ENCODE results near the gene CLGN.
A peak's percentile ranks its signal among the peaks of the same experiment; 100 is the strongest.

CLGN gene

DNA sequence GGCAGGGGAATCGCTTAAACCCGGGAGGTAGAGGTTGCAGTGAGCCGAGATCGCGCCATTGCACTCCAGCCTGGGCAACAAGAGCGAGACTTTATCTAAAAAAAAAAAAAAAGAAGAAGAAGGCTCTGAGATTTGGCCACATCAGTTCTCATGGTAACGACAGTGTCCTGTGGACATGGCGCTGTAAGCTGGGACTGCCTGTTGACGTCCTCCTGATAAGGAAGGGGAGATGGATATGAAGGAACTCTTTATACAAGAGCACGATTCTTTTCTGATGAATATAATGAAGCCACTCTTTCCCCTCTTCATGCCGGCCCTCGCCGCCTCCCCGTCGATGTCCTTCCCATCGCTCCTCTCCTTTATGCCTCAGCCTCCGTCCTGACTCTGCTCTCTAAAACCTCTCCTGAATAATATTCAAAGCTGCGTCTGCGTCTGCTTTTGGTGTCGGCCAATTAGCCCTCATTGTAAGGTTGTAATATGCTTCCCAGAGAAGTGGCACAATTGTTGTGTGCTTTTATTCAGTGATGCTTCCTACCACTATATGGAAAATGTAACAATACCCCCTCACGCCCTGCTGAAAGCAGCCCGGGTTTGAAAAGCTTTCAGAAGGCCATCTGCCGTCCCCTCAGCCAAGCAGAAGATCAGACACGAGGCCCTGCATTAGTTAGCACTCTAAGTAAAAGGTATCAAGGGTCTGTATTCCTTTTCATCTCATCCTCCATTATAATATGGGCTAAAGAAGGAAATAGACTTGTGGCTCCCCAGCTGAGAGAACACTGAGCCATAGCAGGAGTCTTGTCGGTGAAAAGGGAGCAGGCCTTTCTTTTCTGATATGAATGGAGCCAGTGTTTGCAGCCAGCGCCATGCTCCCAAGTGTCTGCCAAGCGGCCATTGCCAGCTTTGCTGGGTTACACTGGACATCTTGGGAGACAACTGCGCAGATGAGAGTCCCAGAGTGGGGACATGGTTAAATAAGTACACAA is 76.1 kb downstream of the CLGN start:
- TF ChIP-seq, protein P1, sequence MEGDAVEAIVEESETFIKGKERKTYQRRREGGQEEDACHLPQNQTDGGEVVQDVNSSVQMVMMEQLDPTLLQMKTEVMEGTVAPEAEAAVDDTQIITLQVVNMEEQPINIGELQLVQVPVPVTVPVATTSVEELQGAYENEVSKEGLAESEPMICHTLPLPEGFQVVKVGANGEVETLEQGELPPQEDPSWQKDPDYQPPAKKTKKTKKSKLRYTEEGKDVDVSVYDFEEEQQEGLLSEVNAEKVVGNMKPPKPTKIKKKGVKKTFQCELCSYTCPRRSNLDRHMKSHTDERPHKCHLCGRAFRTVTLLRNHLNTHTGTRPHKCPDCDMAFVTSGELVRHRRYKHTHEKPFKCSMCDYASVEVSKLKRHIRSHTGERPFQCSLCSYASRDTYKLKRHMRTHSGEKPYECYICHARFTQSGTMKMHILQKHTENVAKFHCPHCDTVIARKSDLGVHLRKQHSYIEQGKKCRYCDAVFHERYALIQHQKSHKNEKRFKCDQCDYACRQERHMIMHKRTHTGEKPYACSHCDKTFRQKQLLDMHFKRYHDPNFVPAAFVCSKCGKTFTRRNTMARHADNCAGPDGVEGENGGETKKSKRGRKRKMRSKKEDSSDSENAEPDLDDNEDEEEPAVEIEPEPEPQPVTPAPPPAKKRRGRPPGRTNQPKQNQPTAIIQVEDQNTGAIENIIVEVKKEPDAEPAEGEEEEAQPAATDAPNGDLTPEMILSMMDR (conservative IDR thresholded peaks at IDR 0.05; ENCODE audit: low read depth, low read length) = no peak
- no peak for DNase-seq (ENCODE audit: low read depth)

DNA sequence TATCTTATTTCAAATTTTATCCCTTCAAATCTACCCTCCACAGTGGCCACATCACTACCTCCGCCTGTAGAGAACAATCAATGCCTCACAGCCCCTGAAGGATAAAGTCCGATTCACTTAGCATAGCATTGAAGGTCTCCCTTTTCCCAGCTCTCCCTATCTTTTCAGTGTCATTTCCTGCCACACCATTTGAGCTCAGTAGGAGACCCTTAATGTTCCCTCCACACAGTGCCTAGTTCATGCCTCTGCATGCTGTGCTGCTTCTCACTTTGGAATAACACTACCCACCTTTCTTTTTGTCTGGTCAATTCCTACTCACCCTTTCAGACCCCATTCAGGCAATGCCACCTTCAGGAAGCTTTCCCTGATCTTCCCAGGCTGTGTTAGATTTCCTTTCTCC is 77.6 kb downstream of the CLGN start:
- no peak overlapping the region for H3K4me3 ChIP-seq (ENCODE audit: low read length)
- TF ChIP-seq, protein P1 (conservative IDR thresholded peaks at IDR 0.05; ENCODE audit: low read depth, low read length) = no peak
- DNase-seq (ENCODE audit: low read depth) = no peak

More for the DNA sequence above, 76.1 kb downstream of the CLGN start:
- H3K4me3 ChIP-seq (ENCODE audit: low read length) = no peak overlapping the region

DNA sequence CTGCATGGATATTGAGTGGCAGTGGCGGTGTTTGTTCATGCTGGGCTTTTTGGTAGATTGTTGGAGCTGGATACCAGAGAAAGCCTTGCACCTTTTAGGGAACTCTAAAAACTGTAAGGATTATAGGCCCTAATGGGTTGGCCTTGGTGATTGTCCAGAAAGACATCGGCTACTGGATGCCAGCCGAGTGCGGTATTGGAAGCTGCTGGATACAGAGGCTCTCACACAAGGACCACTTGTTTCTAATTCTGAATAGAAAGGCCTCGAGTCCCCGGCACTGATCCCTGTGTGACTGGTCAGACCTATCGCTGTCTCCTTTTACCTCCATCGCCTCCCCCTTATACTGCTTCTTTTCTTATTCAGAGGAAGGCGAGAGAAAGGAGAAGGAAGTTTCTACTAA is 81.3 kb downstream of the CLGN start:
- H3K4me3 ChIP-seq (ENCODE audit: low read length) = no peak overlapping the region
- TF ChIP-seq, protein P1 (conservative IDR thresholded peaks at IDR 0.05; ENCODE audit: low read depth, low read length) = no peak
- no peak for DNase-seq (ENCODE audit: low read depth)

DNA sequence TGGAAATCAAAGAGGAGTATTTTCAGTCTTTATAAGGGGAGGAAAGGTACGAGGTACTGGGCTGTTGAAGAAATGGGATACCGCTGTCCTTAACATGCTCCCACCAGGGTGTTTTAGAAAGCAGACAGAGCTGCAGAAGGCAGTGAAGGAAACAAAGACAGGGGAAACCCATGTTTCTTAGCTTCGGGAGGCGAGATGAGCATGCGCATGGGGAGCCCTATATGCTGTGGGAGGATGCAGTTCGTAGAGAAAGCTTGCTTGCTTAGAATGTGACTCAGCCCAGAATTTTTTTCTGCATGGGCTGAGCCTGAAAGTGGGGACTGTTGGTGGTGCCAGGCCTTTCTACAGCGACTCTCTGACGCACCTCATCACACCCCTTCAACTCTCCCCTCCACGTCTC is 82.8 kb downstream of the CLGN start:
- no peak overlapping the region for H3K4me3 ChIP-seq (ENCODE audit: low read length)
- TF ChIP-seq, protein P1 (conservative IDR thresholded peaks at IDR 0.05; ENCODE audit: low read depth, low read length) = no peak

DNA sequence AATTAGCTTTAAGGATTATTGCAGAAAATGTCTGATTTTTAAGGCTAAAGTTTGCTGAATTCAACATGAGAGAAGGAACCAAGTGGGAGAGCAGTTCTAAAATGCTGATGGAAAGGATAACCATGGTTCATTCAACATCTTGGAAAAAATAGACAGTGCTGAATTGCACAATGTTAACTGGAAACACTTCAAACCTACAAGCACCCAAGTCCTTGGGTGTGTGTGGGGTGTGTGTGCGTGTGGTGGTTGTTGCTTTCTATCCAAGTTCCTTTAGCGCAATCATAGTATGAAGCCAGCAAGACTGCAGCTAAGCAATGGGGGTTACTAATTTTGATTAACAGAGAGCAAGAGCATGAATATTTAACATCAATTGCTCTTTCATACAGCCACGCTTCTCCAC is 83.3 kb downstream of the CLGN start:
- TF ChIP-seq, protein P1 (conservative IDR thresholded peaks at IDR 0.05; ENCODE audit: low read depth, low read length) = no peak
- DNase-seq (ENCODE audit: low read depth) = no peak
- no peak overlapping the region for H3K4me3 ChIP-seq (ENCODE audit: low read length)

More for the DNA sequence above, 82.8 kb downstream of the CLGN start:
- no peak for DNase-seq (ENCODE audit: low read depth)

DNA sequence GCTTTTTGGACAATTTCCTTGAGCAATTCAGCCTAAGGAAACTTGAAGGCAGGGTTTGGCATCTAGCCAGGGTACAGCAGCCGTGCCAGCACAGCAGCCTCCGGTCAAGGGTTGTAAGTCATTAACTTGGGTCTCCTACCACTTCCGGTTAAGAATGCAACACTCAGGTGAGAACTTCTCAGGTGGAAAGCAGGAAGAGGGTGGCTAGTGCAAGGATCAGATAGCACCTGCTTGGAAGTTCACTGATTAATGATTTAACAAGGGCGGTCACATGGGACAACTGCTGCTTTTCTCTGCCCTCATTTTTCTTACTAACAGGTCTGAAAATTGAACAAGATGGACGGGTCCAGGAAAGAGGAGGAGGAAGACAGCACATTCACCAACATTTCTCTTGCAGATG is 84.1 kb downstream of the CLGN start:
- peak overlapping the region; percentile 19 for H3K4me3 ChIP-seq (ENCODE audit: low read length)
- DNase-seq (ENCODE audit: low read depth) = no peak
- TF ChIP-seq, protein P1 (conservative IDR thresholded peaks at IDR 0.05; ENCODE audit: low read depth, low read length) = no peak

DNA sequence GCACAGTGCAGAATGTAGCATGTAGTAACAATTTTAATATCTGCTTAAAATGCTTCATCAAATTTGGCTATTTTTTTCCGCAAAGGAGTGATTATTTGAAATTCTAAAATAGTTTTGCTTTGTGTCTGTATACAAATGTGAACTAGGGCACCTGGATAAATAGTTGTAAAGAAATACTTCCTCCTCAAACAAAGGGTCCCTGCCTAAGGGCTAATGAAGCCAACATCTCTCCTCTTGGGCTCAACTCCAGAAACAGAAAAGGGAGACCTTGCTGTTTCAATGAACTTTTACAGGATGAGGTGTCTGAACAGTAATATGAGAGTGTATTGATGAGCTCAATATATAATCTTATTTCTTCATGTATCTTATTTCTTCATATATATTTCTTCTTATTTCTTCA is 84.8 kb downstream of the CLGN start:
- TF ChIP-seq, protein P1 (conservative IDR thresholded peaks at IDR 0.05; ENCODE audit: low read depth, low read length) = no peak
- no peak overlapping the region for H3K4me3 ChIP-seq (ENCODE audit: low read length)

More for the DNA sequence above, 84.8 kb downstream of the CLGN start:
- no peak for DNase-seq (ENCODE audit: low read depth)
